Fibroblast of skin of right quadriceps (primary cell): ENCODE measurements around the gene MAML3.

ENCODE experiments used
- DNase-seq: peaks from one replicate; pipeline ENCODE4 v3.0.0-alpha.2; 2013

The MAML3 gene

DNA sequence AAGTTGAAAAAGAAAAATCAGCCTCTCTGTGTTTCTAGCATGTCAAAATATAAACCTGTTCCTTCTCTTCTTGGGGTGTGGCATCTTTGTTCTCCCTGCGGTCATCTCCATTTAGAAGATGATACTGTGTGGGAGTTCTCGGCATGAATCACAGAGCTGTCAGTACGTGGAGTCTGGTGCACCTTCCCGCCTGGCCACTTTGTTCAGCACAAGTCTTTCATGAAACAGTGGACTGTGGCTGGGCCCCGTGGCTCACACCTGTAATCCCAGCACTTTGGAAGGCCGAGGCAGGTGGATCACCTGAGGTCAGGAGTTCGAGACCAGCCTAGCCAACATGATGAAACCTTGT is 166.5 kb downstream of the MAML3 start:
- DNase-seq: no peak

GRCh38 chr4:139986689-139987501 is 167.1 kb downstream of the MAML3 start:
- no peak for DNase-seq

DNA sequence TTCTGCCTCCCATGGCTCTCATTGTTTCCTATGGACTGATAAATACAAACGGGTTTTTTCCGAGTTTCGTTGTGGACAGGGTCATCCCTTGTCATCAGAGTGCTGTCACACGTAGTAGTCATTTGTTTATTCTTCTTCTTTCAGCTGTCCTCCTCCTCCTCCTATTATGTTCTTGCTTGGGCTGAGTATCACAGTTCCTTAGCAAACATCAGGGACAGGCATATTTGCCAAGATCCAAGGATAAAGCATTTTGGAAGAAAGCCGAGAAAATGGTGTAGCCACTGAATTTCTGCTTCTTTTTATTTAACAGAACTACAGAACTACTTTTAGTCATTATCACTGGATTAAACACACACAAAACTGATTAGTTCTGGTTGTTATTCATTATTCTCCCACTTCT is 167.9 kb downstream of the MAML3 start:
- DNase-seq: no peak

DNA sequence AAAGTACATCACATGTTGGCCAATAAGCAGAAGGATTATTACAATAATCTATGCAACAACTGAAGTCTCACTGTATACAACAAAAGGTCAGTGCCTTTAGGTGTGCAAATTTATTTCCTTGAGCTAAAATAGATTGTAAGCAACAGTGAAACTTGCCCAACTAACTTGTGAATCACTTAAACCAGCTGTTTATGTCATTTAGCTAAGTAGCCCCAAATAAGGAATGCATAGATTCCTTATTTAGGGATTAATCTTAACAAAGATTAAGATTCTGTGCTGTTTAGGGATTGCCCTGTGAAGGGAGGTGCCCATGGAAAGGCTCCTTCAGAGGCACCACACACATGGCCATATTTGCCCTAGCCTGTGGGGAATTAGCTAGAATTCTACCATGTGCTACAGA is 168.6 kb downstream of the MAML3 start:
- no peak for DNase-seq

GRCh38 chr4:139984471-139984870 is 169.5 kb downstream of the MAML3 start:
- DNase-seq: no peak

DNA sequence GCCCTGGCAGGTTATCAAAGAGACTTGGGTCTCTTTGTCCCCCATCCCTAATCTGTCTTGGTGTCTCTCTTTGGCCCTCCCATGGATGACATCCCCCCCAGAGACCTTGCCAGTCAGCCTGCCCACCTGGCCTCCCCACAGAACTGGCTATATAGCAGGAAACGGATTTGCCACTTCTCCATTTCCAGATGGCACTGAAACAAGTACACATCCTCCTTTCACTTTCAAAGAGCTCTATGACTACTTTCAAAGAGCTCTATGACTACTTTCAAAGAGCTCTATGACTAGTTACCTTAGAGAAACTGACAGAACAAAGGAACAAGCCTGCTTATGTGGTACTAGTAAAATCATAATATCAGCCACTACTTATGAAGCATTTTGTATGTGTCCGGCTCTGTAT is 175.3 kb downstream of the MAML3 start:
- DNase-seq: no peak

DNA sequence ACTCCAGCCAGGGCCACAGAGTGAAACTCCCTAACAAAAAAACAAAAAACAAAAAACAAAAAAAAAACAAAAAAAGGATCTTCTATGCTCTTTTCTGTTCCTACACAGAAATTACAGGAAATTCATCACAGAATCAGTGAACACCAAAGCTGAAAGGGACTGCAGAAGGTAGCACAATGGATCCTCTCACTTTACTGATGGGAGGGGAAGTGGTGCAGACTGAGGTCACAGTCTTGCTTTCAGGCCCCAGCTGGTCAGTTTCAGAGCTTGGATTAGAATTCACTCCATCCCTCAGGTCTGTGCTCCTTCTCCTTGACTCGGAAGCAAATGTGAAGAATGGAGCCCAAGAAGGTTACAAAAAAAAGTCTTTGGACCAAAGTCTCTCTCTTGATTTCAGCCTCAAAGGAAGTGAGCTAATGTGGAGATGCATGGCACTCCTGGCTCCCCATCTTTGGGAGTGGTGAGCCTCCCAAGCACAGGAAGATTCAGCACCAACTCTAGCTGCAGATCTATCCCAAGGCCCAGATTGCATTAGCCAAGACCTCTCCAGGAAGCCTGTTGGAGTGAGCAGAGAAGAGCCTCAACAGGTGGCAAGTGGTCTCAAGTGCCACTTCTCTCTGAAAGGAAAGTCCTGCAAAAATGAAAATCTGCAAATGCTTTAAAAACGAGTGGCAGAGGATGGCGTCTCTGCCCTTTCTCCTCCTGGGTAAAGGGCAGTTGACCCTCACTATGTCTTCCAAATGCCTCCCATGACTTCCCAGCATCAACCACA is 176.0 kb downstream of the MAML3 start:
- no peak for DNase-seq

DNA sequence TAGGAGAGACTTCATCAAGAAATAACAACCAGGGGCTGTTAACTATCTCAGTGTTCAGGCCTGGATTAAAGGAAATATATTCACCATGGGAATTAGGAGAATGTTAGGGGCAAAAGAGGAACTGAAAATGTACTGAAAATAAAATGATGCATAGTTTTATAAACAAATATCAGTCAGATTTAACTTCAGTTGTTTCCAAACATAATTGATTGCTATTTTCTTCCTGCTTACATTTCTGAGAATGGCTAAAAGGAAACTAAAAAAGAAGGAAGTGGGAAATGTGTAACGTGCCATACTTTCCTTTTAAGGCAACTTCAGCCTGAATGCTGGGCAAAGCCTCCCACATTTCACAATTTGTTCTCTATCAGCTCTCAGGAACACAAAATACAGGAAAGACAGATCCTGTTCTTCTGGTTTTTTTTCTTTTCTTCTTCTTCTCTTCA is 178.1 kb downstream of the MAML3 start:
- peak; percentile 38 for DNase-seq

- DNase-seq: no peak
Measured at GRCh38 chr4:139973616-139974015, 180.4 kb downstream of the MAML3 start.

- DNase-seq: peak; percentile 22
Measured at GRCh38 chr4:139973015-139973414, 181.0 kb downstream of the MAML3 start.

DNA sequence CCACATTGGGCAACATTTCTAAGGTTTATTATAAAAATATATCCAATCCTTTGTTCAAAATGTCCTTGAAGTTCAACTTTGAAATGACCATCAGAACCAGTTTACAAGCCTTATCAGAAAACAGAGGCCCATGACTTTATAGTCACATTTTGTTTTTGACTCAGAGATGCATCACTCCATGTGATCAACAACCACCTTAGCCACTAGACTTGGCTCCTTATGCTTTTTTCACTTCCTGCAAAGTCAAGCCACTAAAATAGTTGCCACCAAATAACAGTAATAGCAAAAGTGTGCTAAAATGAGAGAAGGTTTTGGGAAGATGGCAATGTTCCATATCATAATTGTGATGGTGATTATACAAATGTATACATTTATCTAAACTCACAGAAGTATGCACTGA is 181.7 kb downstream of the MAML3 start:
- no peak for DNase-seq

DNA sequence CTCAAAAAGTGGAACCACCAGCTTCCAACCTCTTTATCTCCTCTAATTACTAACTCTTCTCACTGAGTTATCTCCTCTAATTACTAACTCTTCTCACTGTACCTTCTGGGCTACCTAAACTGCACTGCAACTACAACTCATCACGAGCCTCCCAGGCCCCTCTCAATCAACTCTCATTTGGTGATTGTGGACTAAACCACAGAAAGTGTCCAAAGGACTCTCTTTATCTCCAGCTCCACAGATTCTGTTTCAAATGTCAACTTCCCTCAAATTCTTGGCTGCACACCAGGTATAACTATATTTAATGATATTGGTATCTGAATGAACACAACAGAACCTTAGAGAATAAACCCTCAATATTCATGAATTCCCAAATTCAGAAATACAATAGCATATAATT is 182.9 kb downstream of the MAML3 start:
- no peak for DNase-seq

GRCh38 chr4:139969635-139970266 is 184.2 kb downstream of the MAML3 start:
- DNase-seq: no peak

DNA sequence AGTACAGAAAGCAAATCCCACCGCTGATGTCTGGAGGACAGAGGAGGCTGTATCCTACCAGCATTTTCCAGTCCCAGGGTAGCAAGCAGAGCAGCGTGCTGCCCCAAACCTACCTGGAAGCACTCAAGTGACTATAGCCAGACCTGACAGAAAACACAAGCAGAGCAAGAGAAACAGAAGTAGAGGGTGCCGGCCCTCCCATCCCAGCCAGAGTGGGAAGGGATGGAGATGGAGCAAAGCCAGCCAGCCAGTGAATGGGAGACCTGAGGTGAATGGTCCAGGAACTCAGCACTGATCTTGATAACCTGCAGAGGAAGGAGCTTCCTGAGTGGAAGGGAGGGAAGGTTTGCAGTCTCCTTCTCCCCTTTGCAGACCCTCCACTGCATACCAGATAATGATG is 185.2 kb downstream of the MAML3 start:
- no peak for DNase-seq

- DNase-seq: no peak
Measured at GRCh38 chr4:139966383-139966782, 187.6 kb downstream of the MAML3 start.

DNA sequence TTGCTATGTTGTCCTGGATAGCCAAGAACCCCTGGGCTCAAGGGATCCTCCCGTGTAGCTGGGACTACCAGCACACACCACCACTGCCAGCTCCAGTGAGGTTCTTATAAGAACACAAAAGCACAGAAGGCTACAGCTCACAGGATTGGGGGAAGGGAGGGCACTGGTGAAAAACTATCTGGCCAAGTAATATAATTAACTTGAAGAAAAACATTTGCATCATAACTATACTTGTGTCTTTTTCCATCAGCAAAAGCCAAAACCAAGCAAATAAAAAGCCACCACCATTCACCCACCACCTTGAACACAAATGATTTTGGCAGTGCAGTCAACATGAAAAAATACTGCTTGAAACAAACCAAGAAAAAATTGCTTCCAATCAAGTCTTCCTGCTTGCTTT is 188.2 kb downstream of the MAML3 start:
- no peak for DNase-seq

DNA sequence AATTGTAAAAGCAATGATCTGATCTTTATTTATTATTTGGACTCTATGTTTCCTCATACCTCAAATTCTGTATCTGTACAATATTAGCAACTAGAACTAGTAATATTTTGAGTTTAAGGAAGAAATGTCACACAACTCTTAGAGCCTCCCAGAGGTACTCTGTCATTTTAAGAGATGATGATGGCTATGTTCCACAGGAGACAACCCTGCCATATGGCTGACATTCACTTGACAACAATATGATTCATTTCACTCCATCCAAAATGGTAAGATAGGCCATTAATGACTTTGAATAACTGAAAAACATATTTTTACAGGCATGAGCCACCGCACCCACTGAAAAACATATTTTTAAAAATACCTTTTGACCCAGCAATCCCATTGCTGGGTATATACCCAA is 190.3 kb downstream of the MAML3 start:
- DNase-seq: no peak

DNA sequence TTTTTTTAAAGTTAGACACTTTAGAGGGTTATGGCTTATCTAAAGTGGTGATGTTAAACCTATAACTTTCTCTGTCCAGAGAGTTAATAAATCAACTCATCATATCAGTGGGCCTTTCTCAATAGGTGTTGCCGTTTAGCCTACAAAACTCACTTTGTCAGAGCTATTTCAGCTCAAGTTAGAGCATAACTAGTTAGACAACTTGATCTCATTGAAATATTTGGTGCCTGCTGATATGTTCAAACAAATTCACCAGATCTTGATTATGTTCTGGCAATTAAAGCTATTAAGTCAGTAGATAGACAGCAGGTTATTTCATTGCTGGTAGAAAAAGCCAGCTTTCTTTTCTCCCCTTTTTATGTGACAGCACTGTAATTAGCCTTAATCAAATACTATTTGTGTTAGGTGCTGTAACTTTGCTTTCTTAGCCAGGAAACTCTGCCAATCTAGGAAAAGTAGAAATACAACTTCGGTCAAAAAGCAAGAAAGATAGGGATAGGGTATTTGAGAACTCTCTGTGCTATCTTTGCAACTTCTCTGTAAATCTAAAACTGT is 191.8 kb downstream of the MAML3 start:
- no peak for DNase-seq

- no peak for DNase-seq
Measured at GRCh38 chr4:139961344-139961946, 192.5 kb downstream of the MAML3 start.

DNA sequence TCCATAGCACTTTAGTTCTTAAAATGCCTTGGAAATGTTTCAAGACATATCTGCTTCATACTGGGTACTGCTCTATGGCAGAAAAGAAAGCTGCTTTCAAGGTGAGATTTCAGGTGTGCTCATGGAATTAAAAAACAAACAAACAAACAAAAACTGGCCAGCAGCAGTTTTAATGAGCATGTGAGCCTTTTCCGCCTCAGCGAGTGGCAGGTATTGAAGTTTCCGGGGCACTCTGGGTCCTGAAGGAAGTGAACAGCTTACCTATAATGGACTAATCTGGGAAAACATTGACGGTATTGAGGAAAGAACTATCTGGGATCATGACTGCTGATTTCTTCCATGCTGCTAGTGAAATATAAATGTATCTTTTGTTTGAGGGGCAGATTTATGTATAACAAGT is 194.6 kb downstream of the MAML3 start:
- no peak for DNase-seq

DNA sequence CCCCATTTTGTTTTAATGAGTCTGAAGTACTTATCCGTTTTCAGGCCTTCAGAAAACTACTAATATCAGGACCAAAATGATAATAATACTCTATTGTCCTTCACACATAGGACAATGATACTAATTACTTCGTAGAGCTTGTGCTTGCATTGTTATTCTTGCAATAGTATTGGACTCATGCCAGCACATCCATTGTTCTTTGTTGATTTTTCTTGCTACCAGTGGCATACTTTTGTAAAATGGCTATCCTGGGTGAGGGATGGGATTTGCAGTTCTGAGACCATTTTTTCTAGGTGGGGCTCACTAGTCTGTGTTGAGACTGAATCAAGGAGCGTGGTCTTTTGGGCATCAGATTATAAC is 195.3 kb downstream of the MAML3 start:
- no peak for DNase-seq

DNA sequence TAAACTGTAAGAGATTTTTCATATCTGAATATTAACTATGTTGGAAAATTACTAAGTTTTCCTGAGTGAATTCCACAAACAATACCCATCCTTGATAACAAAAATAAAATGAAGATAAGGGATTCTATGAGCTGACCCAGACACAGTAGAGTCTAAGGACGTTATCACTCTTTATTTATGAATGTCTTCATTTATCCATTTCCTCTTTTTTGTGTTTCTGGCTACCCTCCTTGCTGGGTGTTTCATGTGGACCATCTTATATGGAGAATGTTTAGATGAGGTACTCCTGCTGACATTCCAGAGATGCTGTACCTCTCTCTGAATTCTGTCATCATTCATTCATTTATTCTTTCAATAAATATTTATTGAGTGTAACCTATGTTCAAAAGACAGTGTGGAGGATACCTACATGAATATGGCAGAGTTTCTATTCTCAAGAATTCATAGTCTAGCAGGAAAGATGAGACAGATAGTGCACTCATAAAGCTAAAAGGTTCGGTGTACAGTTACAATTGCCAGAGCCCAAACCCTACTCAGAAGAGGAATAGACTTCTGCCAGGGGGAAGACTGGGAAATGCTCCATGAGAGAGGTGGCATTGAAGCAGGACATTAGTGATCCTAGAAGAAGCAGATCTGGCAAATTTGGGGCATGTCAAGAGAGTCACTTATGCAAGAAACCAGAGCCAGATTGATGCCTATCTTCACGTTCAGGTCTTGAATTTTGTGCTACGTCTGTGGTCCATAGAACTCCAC is 195.8 kb downstream of the MAML3 start:
- no peak for DNase-seq

- no peak for DNase-seq
Measured at GRCh38 chr4:139957065-139957464, 196.9 kb downstream of the MAML3 start.
